GM23338 (cell line): ENCODE results near the gene PCYT1A. TPM values are rescaled to one million over a fixed set of nuclear protein-coding genes. Genes with fewer than 3 reads are reported as not detected.

ENCODE experiments used
- ATAC-seq: fragments of 200-7000 bp; cut with Tn5 transposase; 3 replicates; pipeline ENCODE4 v1.9.1; 2020
- DNase-seq: peaks from one replicate; pipeline ENCODE4 v3.0.0-alpha.2; 2015; ENCODE audit warnings: low spot score
- H2AFZ ChIP-seq: fragments of 200-600 bp; sonication (generic); 2 replicates; pipeline ENCODE4 v1.8.0; 2016; ENCODE audit warnings: antibody characterized with exemption, mild to moderate bottlenecking, moderate library complexity
- H3F3A ChIP-seq: fragments of 200-600 bp; sonication (generic); replicated peaks from 2 replicates; pipeline ENCODE4 v1.8.0; 2017; ENCODE audit warnings: antibody characterized with exemption, mixed run types, low read depth
- H3K27ac ChIP-seq: fragments of 200-600 bp; sonication (generic); 2 replicates; pipeline ENCODE4 v1.6.1; 2016; ENCODE audit warnings: low read depth
- H3K27me3 ChIP-seq: fragments of 200-600 bp; sonication (generic); 2 replicates; pipeline ENCODE4 v1.8.0; 2016; ENCODE audit warnings: mild to moderate bottlenecking, mixed run types, moderate library complexity; ENCODE audit not compliant: insufficient read depth
- H3K36me3 ChIP-seq: fragments of 200-600 bp; sonication (generic); 2 replicates; pipeline ENCODE4 v1.8.0; 2016; ENCODE audit warnings: mild to moderate bottlenecking; ENCODE audit not compliant: insufficient read depth
- H3K4me1 ChIP-seq: fragments of 200-600 bp; sonication (generic); 2 replicates; pipeline ENCODE4 v1.8.0; 2016; ENCODE audit warnings: mild to moderate bottlenecking, moderate library complexity; ENCODE audit not compliant: insufficient read depth
- H3K4me2 ChIP-seq: fragments of 200-600 bp; sonication (generic); 2 replicates; pipeline ENCODE4 v1.7.1; 2017; ENCODE audit warnings: mixed run types
- H3K4me3 ChIP-seq: fragments of 200-600 bp; sonication (generic); 2 replicates; pipeline ENCODE4 v1.6.1; 2016; ENCODE audit warnings: mixed run types
- H3K79me2 ChIP-seq: fragments of 200-600 bp; sonication (generic); replicated peaks from 2 replicates; pipeline ENCODE4 v1.8.0; 2017; ENCODE audit warnings: mild to moderate bottlenecking; ENCODE audit not compliant: insufficient read depth
- H3K9me2 ChIP-seq: fragments of 200-600 bp; sonication (generic); 2 replicates; pipeline ENCODE4 v1.8.0; 2017; ENCODE audit not compliant: insufficient read depth
- H4K20me1 ChIP-seq: fragments of 200-600 bp; sonication (generic); replicated peaks from 2 replicates; pipeline ENCODE4 v1.8.0; 2017; ENCODE audit warnings: mild to moderate bottlenecking; ENCODE audit not compliant: insufficient read depth
- H3K27ac Mint-ChIP-seq: 2 replicates; pipeline ENCODE4 v1.8.0; 2020; ENCODE audit warnings: inconsistent platforms, mild to moderate bottlenecking, moderate library complexity, mixed read lengths
- H3K27me3 Mint-ChIP-seq: 3 replicates; pipeline ENCODE4 v1.8.0; 2022; ENCODE audit warnings: low read depth, mild to moderate bottlenecking, moderate library complexity, mixed read lengths, inconsistent platforms; ENCODE audit not compliant: insufficient read depth, poor library complexity
- H3K36me3 Mint-ChIP-seq: 3 replicates; pipeline ENCODE4 v1.8.0; 2021; ENCODE audit warnings: low read depth, mild to moderate bottlenecking, inconsistent platforms, moderate library complexity, mixed read lengths
- H3K4me1 Mint-ChIP-seq: 3 replicates; pipeline ENCODE4 v1.8.0; 2020; ENCODE audit warnings: mild to moderate bottlenecking, inconsistent platforms, mixed read lengths
- H3K4me3 Mint-ChIP-seq: 3 replicates; pipeline ENCODE4 v1.8.0; 2021; ENCODE audit warnings: moderate library complexity, mild to moderate bottlenecking, inconsistent platforms, mixed read lengths
- H3K9me3 Mint-ChIP-seq: 3 replicates; pipeline ENCODE4 v1.8.0; 2020; ENCODE audit warnings: moderate library complexity, mild to moderate bottlenecking, inconsistent platforms, mixed read lengths
- CREB1 ChIP-seq: fragments of 250-450 bp; sonication (Bioruptor Pico); IDR thresholded peaks from 2 replicates; pipeline ENCODE4 v1.5.0; 2020; ENCODE audit warnings: low read depth, mild to moderate bottlenecking, moderate library complexity
- ETS1 ChIP-seq: IDR thresholded peaks from 2 replicates; pipeline ENCODE4 v1.6.1; 2016; ENCODE audit warnings: antibody characterized with exemption
- EZH2phosphoT487 ChIP-seq: fragments of 200-600 bp; sonication (generic); IDR thresholded peaks from one replicate; pipeline ENCODE4 v1.8.1; 2018; ENCODE audit warnings: antibody characterized with exemption; ENCODE audit not compliant: unreplicated experiment
- JUNB ChIP-seq: IDR thresholded peaks from one replicate; pipeline ENCODE4 v1.6.1; 2016; ENCODE audit warnings: antibody characterized with exemption; ENCODE audit not compliant: unreplicated experiment
- NANOG ChIP-seq: IDR thresholded peaks from 2 replicates; pipeline ENCODE4 v1.6.1; 2016; ENCODE audit warnings: antibody characterized with exemption, borderline replicate concordance
- POLR2AphosphoS5 ChIP-seq: IDR thresholded peaks from 2 replicates; pipeline ENCODE4 v1.6.1; 2016; ENCODE audit warnings: antibody characterized with exemption, low read depth
- STAT1 ChIP-seq: IDR thresholded peaks from one replicate; pipeline ENCODE4 v1.6.1; 2016; ENCODE audit warnings: antibody characterized with exemption; ENCODE audit not compliant: unreplicated experiment
- ZNF331 ChIP-seq: fragments of 250-450 bp; sonication (Bioruptor Pico); IDR thresholded peaks from 2 replicates; pipeline ENCODE4 v1.5.0; 2020; ENCODE audit warnings: low read depth, mild to moderate bottlenecking, moderate library complexity
- polyA plus RNA-seq: library from polyadenylated mRNA; unstranded; fragments of >200 nt; fragmentation: Nextera tagmentation; extraction: Ambion mirVana; gene quantifications from 2 replicates; pipeline ENCODE4 v1.2.1, GENCODE V29; 2016
- total RNA-seq: library from RNA; depleted of rRNA; stranded (reverse); fragments of >200 nt; shearing (Covaris generic); gene quantifications from 2 replicates; pipeline ENCODE4 v1.2.3, GENCODE V29; 2014
- TF ChIP-seq, protein P1 (sequence below): IDR thresholded peaks from one replicate; pipeline ENCODE4 v1.6.1; 2018; ENCODE audit warnings: antibody characterized with exemption; ENCODE audit not compliant: unreplicated experiment

Gene PCYT1A
- total and polyA plus RNA-seq, 2 experiments from 2014 or later = 11.6 to 35.8 TPM

- Histone ChIP-seq H3K79me2 (peaks cover 10% of the 10 kb centered on the region), H4K20me1 (no peaks in the 10 kb centered on the region), H3K27ac (no peak overlapping the region), H3K27me3 (no peaks in the 10 kb centered on the region), H3K9me2 (no peaks in the 10 kb centered on the region), H2AFZ (no peak overlapping the region), H3K36me3 (peaks cover 5% of the 10 kb centered on the region; the same call in 1 of the 2 replicates), H3F3A (no peaks in the 10 kb centered on the region), H3K4me2 (no peak overlapping the region), H3K4me1 (peaks cover 16% of the 10 kb centered on the region), H3K4me3 (no peak overlapping the region)
- Mint-ChIP-seq H3K36me3 (peaks cover 16% of the 10 kb centered on the region), H3K4me1 (peaks cover 19% of the 10 kb centered on the region), H3K27me3 (peaks cover 3% of the 10 kb centered on the region), H3K9me3 (no peaks in the 10 kb centered on the region), H3K27ac (no peak overlapping the region), H3K4me3 (no peak overlapping the region)
- DNase-seq (no peak), ATAC-seq (no peak)
- TF ChIP-seq POLR2AphosphoS5 = no peak
- TF ChIP-seq NANOG = no peak
- no peak for TF ChIP-seq CREB1 (CRISPR knock-in tag)
- TF ChIP-seq STAT1 = no peak
- TF ChIP-seq, protein P1, sequence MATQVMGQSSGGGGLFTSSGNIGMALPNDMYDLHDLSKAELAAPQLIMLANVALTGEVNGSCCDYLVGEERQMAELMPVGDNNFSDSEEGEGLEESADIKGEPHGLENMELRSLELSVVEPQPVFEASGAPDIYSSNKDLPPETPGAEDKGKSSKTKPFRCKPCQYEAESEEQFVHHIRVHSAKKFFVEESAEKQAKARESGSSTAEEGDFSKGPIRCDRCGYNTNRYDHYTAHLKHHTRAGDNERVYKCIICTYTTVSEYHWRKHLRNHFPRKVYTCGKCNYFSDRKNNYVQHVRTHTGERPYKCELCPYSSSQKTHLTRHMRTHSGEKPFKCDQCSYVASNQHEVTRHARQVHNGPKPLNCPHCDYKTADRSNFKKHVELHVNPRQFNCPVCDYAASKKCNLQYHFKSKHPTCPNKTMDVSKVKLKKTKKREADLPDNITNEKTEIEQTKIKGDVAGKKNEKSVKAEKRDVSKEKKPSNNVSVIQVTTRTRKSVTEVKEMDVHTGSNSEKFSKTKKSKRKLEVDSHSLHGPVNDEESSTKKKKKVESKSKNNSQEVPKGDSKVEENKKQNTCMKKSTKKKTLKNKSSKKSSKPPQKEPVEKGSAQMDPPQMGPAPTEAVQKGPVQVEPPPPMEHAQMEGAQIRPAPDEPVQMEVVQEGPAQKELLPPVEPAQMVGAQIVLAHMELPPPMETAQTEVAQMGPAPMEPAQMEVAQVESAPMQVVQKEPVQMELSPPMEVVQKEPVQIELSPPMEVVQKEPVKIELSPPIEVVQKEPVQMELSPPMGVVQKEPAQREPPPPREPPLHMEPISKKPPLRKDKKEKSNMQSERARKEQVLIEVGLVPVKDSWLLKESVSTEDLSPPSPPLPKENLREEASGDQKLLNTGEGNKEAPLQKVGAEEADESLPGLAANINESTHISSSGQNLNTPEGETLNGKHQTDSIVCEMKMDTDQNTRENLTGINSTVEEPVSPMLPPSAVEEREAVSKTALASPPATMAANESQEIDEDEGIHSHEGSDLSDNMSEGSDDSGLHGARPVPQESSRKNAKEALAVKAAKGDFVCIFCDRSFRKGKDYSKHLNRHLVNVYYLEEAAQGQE = no peak
- TF ChIP-seq EZH2phosphoT487 = no peak
These were observed 26.7 kb downstream of the PCYT1A start for GRCh38 chr3:196260784-196261183.

GRCh38 chr3:196255776-196256175 lies 31.8 kb downstream of the PCYT1A start:
- H3K27ac Mint-ChIP-seq = no peak overlapping the region
- H3K36me3 Mint-ChIP-seq = peaks cover 3% of the 10 kb centered on the region
- H3K4me1 Mint-ChIP-seq = no peaks in the 10 kb centered on the region
- no peak for ATAC-seq
- H3K79me2 ChIP-seq = peaks cover 4% of the 10 kb centered on the region
- peaks cover 4% of the 10 kb centered on the region; the same call in 1 of the 2 replicates for H3F3A ChIP-seq
- no peaks in the 10 kb centered on the region for H4K20me1 ChIP-seq
- no peak overlapping the region for H3K27ac ChIP-seq
- no peak overlapping the region for H3K4me3 Mint-ChIP-seq
- H3K27me3 ChIP-seq = no peaks in the 10 kb centered on the region
- no peaks in the 10 kb centered on the region for H3K27me3 Mint-ChIP-seq
- 0 out of 2 replicates have a peak, but pooled peaks cover under 1% of the 10 kb centered on the region for H3K36me3 ChIP-seq
- H3K9me3 Mint-ChIP-seq = no peaks in the 10 kb centered on the region
- H2AFZ ChIP-seq = no peak overlapping the region
- no peak overlapping the region for H3K4me2 ChIP-seq
- H3K9me2 ChIP-seq = no peaks in the 10 kb centered on the region
- DNase-seq = no peak
- no peaks in the 10 kb centered on the region for H3K4me1 ChIP-seq
- no peak overlapping the region for H3K4me3 ChIP-seq
- TF ChIP-seq ETS1 = no peak
- TF ChIP-seq STAT1 = no peak
- TF ChIP-seq JUNB = no peak
- TF ChIP-seq EZH2phosphoT487 = no peak
- TF ChIP-seq, protein P1 = no peak
- no peak for TF ChIP-seq CREB1 (CRISPR knock-in tag)
- TF ChIP-seq NANOG = no peak
- TF ChIP-seq POLR2AphosphoS5 = no peak
- no peak for TF ChIP-seq ZNF331
